Spleen (tissue), 7 donors: ENCODE measurements around the gene CEP55.

Experiments
- POLR2A ChIP-seq, 3 donors: fragments of 450-650 bp; IDR thresholded peaks; one replicate each; pipeline ENCODE4 v1.5.1; 2017; ENCODE audit warnings: antibody characterized with exemption in 3 of 3, mild to moderate bottlenecking in 1 of 3
- TF ChIP-seq, protein P1 (sequence below), 11 experiments: fragments of 200-600 bp in 7 of 11; fragments of 450-650 bp in 4 of 11; sonication (generic) in 4 of 11; IDR thresholded peaks in 8 of 11; conservative IDR thresholded peaks in 3 of 11; 1 replicate in 7 of 11; 2 replicates in 4 of 11; pipeline versions ENCODE4 v1.4.0 to v1.8.0; 2016 to 2021; ENCODE audit warnings: antibody characterized with exemption in 11 of 11, inconsistent platforms in 4 of 11, mild to moderate bottlenecking in 1 of 11
- donor health status: DM: no; HTN: no; CAD: no; lungs with moderate emphysema.
- donor health status: DM: no; HTN: no; CAD: no.
- donor health status: DM: no; HTN: no; CAD: no.

DNA sequence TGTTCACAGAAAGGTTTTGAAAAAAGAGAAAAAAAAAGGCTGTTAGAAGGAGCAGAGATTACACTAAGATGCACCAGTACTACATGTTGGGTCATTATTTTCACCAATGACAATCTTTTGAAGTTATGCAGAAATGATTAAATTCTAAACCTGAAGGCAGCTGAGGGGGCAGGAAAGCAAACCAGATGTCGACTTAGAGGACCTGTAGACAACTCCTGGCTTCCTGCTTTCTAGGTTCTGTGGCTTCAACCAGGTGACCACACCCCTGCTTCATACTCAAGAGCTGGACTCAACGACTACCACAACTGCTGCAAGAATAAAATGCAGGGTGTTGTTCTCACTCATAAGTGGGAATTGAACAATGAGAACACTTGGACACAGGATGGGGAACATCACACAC lies 44.3 kb upstream of the CEP55 start:
- TF ChIP-seq, protein P1, sequence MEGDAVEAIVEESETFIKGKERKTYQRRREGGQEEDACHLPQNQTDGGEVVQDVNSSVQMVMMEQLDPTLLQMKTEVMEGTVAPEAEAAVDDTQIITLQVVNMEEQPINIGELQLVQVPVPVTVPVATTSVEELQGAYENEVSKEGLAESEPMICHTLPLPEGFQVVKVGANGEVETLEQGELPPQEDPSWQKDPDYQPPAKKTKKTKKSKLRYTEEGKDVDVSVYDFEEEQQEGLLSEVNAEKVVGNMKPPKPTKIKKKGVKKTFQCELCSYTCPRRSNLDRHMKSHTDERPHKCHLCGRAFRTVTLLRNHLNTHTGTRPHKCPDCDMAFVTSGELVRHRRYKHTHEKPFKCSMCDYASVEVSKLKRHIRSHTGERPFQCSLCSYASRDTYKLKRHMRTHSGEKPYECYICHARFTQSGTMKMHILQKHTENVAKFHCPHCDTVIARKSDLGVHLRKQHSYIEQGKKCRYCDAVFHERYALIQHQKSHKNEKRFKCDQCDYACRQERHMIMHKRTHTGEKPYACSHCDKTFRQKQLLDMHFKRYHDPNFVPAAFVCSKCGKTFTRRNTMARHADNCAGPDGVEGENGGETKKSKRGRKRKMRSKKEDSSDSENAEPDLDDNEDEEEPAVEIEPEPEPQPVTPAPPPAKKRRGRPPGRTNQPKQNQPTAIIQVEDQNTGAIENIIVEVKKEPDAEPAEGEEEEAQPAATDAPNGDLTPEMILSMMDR (IDR thresholded peaks at IDR 0.05 in 8 of 11, conservative IDR thresholded peaks at IDR 0.05 in 3 of 11) = no peak
- TF ChIP-seq POLR2A (IDR thresholded peaks at IDR 0.05) = no peak
